Testis (tissue), 3 donors: ENCODE measurements around the gene RAB17. TPM values are rescaled to one million over a fixed set of nuclear protein-coding genes. Genes with fewer than 3 reads are reported as not detected.

Experiments used
- DNase-seq: peaks from one replicate; pipeline ENCODE4 v3.0.0-alpha.2; 2019
- H3K27ac ChIP-seq, 2 donors: fragments of 200-600 bp; sonication (generic); one replicate each; pipeline ENCODE4 v1.5.1; 2019
- H3K27me3 ChIP-seq: fragments of 200-600 bp; sonication (generic); one replicate; pipeline ENCODE4 v1.5.1; 2019
- H3K36me3 ChIP-seq: fragments of 200-600 bp; sonication (generic); one replicate; pipeline ENCODE4 v1.5.1; 2017; ENCODE audit warnings: low read depth; ENCODE audit errors: missing control alignments
- H3K4me1 ChIP-seq: fragments of 200-600 bp; sonication (generic); one replicate; pipeline ENCODE4 v1.5.1; 2019
- H3K4me3 ChIP-seq, 2 donors: fragments of 200-600 bp; sonication (generic); one replicate each; pipeline ENCODE4 v1.5.1; 2017 to 2019
- H3K9me3 ChIP-seq: fragments of 200-600 bp; sonication (generic); one replicate; pipeline ENCODE4 v1.5.1; 2017
- CTCF ChIP-seq, 3 experiments: fragments of 450-650 bp in 2 of 3; fragments of 200-600 bp in 1 of 3; sonication (generic) in 1 of 3; IDR thresholded peaks; one replicate each; pipeline ENCODE4 v1.5.1; 2016 to 2019; ENCODE audit warnings: antibody characterized with exemption in 3 of 3, mild to moderate bottlenecking in 2 of 3, moderate library complexity in 1 of 3
- POLR2A ChIP-seq: fragments of 450-650 bp; IDR thresholded peaks from one replicate; pipeline ENCODE4 v1.6.1; 2017; ENCODE audit warnings: antibody characterized with exemption, mild to moderate bottlenecking, moderate library complexity
- WGBS, 2 donors: methylation state at CpG; one replicate each; pipeline ENCODE4 v1.1.5; 2018; 5-methylcytosine and 5-hydroxymethylcytosine counted together
- intact Hi-C: fragments of 100-400 bp; cut with DNase I; formaldehyde crosslinking; loops from one replicate; pipeline ENCODE4 v1.15.1; 2023; ENCODE audit warnings: low total_unique reads
- polyA plus RNA-seq: library from polyadenylated mRNA; stranded (reverse); fragments of 350-450 nt; fragmentation: Illumina TruSeq; extraction: RNeasy Lipid Tissue Mini Kit (QIAGEN cat#74804); gene quantifications from one replicate; pipeline ENCODE4 v1.2.3, GENCODE V29; 2014; ENCODE audit warnings: low read depth, low replicate concordance; ENCODE audit not compliant: insufficient read depth
- total RNA-seq, 2 donors: library from RNA; depleted of rRNA; stranded (reverse); fragments of >200 nt; gene quantifications; one replicate each; pipeline ENCODE4 v1.2.3, GENCODE V29; 2016

RAB17 gene
- total and polyA plus RNA-seq, 3 donors from 2014 or later = 3.2 to 6.3 (median 3.2) TPM

- H3K27me3 ChIP-seq = no peaks in the 10 kb centered on the region
- 83 to 88% methylated on average over 6 of the region's 6 CpGs for WGBS, 2 donors
- TF ChIP-seq POLR2A (no peak), CTCF (IDR thresholded peaks at IDR 0.05) (no peak)
- no peak overlapping the region for H3K4me3 ChIP-seq
- no peaks in the 10 kb centered on the region for H3K36me3 ChIP-seq
- H3K9me3 ChIP-seq = no peaks in the 10 kb centered on the region
- peak overlapping the region in 1 of 2 donors; percentile 78 for H3K27ac ChIP-seq
- peaks cover 10% of the 10 kb centered on the region for H3K4me1 ChIP-seq
- intact Hi-C loops = loop anchor here (5.0 kb wide), 1 partner anchor 171 kb away; no protein-coding TSS in a partner anchor
- no peak for DNase-seq
Observed at GRCh38 chr2:237581326-237581725, 9.2 kb downstream of the RAB17 start.

GRCh38 chr2:237577956-237578870 is 12.3 kb downstream of the RAB17 start:
- Histone ChIP-seq H3K27ac (no peak overlapping the region), H3K36me3 (no peaks in the 10 kb centered on the region), H3K4me3 (no peak overlapping the region), H3K9me3 (no peaks in the 10 kb centered on the region), H3K4me1 (peaks cover 10% of the 10 kb centered on the region), H3K27me3 (no peaks in the 10 kb centered on the region)
- TF ChIP-seq POLR2A = no peak
- DNase-seq = no peak
- WGBS, 2 donors = 94 to 95% methylated on average over 21 to 26 of the region's 26 CpGs
- intact Hi-C loops = no loop called here

- no peak for TF ChIP-seq POLR2A
- TF ChIP-seq CTCF (IDR thresholded peaks at IDR 0.05) = no peak
- H3K4me1 ChIP-seq = peaks cover 10% of the 10 kb centered on the region
- H3K9me3 ChIP-seq = no peaks in the 10 kb centered on the region
- H3K27me3 ChIP-seq = no peaks in the 10 kb centered on the region
- WGBS, 2 donors = 90 to 95% methylated on average over 8 to 10 of the region's 10 CpGs
- no peak overlapping the region for H3K4me3 ChIP-seq
- DNase-seq = no peak
- no peak overlapping the region for H3K27ac ChIP-seq
- H3K36me3 ChIP-seq = no peaks in the 10 kb centered on the region
- intact Hi-C loops = no loop called here
Observed at GRCh38 chr2:237577458-237577857, 13.1 kb downstream of the RAB17 start.

GRCh38 chr2:237576974-237577373 is 13.6 kb downstream of the RAB17 start:
- intact Hi-C loops = no loop called here
- H3K36me3 ChIP-seq = no peaks in the 10 kb centered on the region
- TF ChIP-seq CTCF (IDR thresholded peaks at IDR 0.05) = no peak
- no peak for TF ChIP-seq POLR2A
- DNase-seq = no peak
- no peak overlapping the region for H3K4me3 ChIP-seq
- 92 to 97% methylated on average over 9 of the region's 9 CpGs for WGBS, 2 donors
- H3K9me3 ChIP-seq = no peaks in the 10 kb centered on the region
- peaks cover 10% of the 10 kb centered on the region for H3K4me1 ChIP-seq
- H3K27me3 ChIP-seq = no peaks in the 10 kb centered on the region
- no peak overlapping the region for H3K27ac ChIP-seq

GRCh38 chr2:237575869-237576862 is 14.4 kb downstream of the RAB17 start:
- 91 to 92% methylated on average over 25 to 27 of the region's 27 CpGs for WGBS, 2 donors
- no peak overlapping the region for H3K4me3 ChIP-seq
- no peaks in the 10 kb centered on the region for H3K36me3 ChIP-seq
- intact Hi-C loops = no loop called here
- TF ChIP-seq POLR2A (no peak), CTCF (IDR thresholded peaks at IDR 0.05) (no peak)
- peaks cover 7% of the 10 kb centered on the region for H3K4me1 ChIP-seq
- H3K9me3 ChIP-seq = no peaks in the 10 kb centered on the region
- H3K27ac ChIP-seq = no peak overlapping the region
- DNase-seq = no peak
- no peaks in the 10 kb centered on the region for H3K27me3 ChIP-seq
